ENCODE data around the gene THNSL1. TPM values are rescaled to one million over a fixed set of nuclear protein-coding genes. Genes with fewer than 3 reads are reported as not detected.
A peak's percentile ranks its signal among the peaks of the same experiment; 100 is the strongest.

Gene THNSL1
- total and polyA plus RNA-seq, 2 donors (not counting 1 experiment from before 2014, with no cell fraction given): 1.6 to 4.3 TPM

- Histone ChIP-seq H3K9ac (ENCODE audit: insufficient read depth, low read length) (no peak overlapping the region), H3K27me3 (ENCODE audit: control insufficient read depth, insufficient read depth, low read length) (no peaks in the 10 kb centered on the region), H2AFZ (ENCODE audit: low read length) (no peak overlapping the region), H3K4me1 (ENCODE audit: control insufficient read depth, extremely low read depth, insufficient read depth, low read length) (no peaks in the 10 kb centered on the region), H3K27ac (ENCODE audit: insufficient read depth, low read length) (no peak overlapping the region), H3K4me3 (replicated peaks in 1 of 4; ENCODE audit: control extremely low read depth in 1 of 4, insufficient read depth in 1 of 4, low read depth in 3 of 4, low read length in 4 of 4) (no peak overlapping the region), H3K79me2 (ENCODE audit: control insufficient read depth, insufficient read depth, low read length) (no peaks in the 10 kb centered on the region), H3K36me3 (ENCODE audit: control insufficient read depth, insufficient read depth, low read length) (no peaks in the 10 kb centered on the region), H3K4me2 (ENCODE audit: extremely low read depth, insufficient read depth, low read length) (no peak overlapping the region), H4K20me1 (ENCODE audit: control insufficient read depth, extremely low read depth, insufficient read depth, low read length) (no peaks in the 10 kb centered on the region), H3K9me3 (ENCODE audit: control insufficient read depth, insufficient read depth, low read depth, low read length) (no peaks in the 10 kb centered on the region)
- DNase-seq (ENCODE audit: low read depth in 2 of 2): no peak
- TF ChIP-seq EZH2 (IDR thresholded peaks at IDR 0.05; ENCODE audit: low read length, missing control alignments): no peak
- TF ChIP-seq CTCF (conservative IDR thresholded peaks at IDR 0.05 in 1 of 2, IDR thresholded peaks at IDR 0.05 in 1 of 2; ENCODE audit: low read depth in 1 of 2, low read length in 2 of 2): no peak
These were observed 1.8 kb upstream of the THNSL1 start for GRCh38 chr10:25014579-25014978.

DNA sequence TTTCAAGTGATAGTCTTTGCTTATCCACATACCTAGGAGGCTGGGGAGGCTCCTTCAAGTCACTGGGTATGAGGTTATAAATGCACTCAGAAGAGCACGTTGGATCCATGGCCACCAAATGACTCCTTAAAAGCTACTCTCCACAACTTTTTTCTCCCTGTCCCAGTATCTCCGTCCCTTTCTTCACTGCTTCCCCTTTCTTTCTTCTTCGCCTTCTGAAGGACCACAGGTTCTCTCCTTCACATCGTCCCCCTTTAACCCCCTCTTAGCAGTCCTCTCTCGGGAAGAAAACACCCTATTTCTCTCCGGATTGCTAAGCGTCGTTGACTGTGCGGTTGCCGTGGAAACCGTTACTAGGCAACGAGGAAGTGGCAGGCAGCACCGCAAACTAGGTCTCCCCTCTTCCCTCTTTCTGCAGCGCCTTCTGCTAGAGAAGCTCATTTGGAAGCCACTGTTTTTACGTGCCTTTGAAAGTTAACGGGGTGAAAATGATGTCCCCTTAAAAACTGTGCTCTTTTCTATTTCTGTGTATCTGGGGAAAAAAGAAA lies 510 bp upstream of the THNSL1 start, which contains the start of gene ENKUR:
ENKUR (minus strand) TSS at position 331 of the 548 bp plus-strand sequence; CDS start at position 109, 222 bp downstream.
- DNase-seq (ENCODE audit: low read depth in 2 of 2): peak; percentile 93 to 94
- H4K20me1 ChIP-seq (ENCODE audit: control insufficient read depth, extremely low read depth, insufficient read depth, low read length): no peaks in the 10 kb centered on the region
- H3K9ac ChIP-seq (ENCODE audit: insufficient read depth, low read length): peak within 1 kb of the TSS; percentile 70
- H3K36me3 ChIP-seq (ENCODE audit: control insufficient read depth, insufficient read depth, low read length): no peaks in the 10 kb centered on the region
- TF ChIP-seq CTCF (conservative IDR thresholded peaks at IDR 0.05 in 1 of 2, IDR thresholded peaks at IDR 0.05 in 1 of 2; ENCODE audit: low read depth in 1 of 2, low read length in 2 of 2): no peak
- no peak for TF ChIP-seq EZH2 (IDR thresholded peaks at IDR 0.05; ENCODE audit: low read length, missing control alignments)
- no peaks in the 10 kb centered on the region for H3K79me2 ChIP-seq (ENCODE audit: control insufficient read depth, insufficient read depth, low read length)
- H3K9me3 ChIP-seq (ENCODE audit: control insufficient read depth, insufficient read depth, low read depth, low read length): no peaks in the 10 kb centered on the region
- peak within 1 kb of the TSS; percentile 98 for H2AFZ ChIP-seq (ENCODE audit: low read length)
- peak within 1 kb of the TSS; percentile 95 for H3K4me2 ChIP-seq (ENCODE audit: extremely low read depth, insufficient read depth, low read length)
- H3K4me3 ChIP-seq (replicated peaks in 1 of 4; ENCODE audit: control extremely low read depth in 1 of 4, insufficient read depth in 1 of 4, low read depth in 3 of 4, low read length in 4 of 4): peak within 1 kb of the TSS; percentile 61 to 80 (median 74)
- no peaks in the 10 kb centered on the region for H3K27me3 ChIP-seq (ENCODE audit: control insufficient read depth, insufficient read depth, low read length)
- H3K4me1 ChIP-seq (ENCODE audit: control insufficient read depth, extremely low read depth, insufficient read depth, low read length): no peaks in the 10 kb centered on the region
- H3K27ac ChIP-seq (ENCODE audit: insufficient read depth, low read length): peak within 1 kb of the TSS; percentile 82

- peak overlapping the region; percentile 98 for H2AFZ ChIP-seq (ENCODE audit: low read length)
- peak overlapping the region; percentile 95 for H3K4me2 ChIP-seq (ENCODE audit: extremely low read depth, insufficient read depth, low read length)
- peak overlapping the region; percentile 61 to 80 (median 74) for H3K4me3 ChIP-seq (replicated peaks in 1 of 4; ENCODE audit: control extremely low read depth in 1 of 4, insufficient read depth in 1 of 4, low read depth in 3 of 4, low read length in 4 of 4)
- no peaks in the 10 kb centered on the region for H3K4me1 ChIP-seq (ENCODE audit: control insufficient read depth, extremely low read depth, insufficient read depth, low read length)
- no peaks in the 10 kb centered on the region for H3K36me3 ChIP-seq (ENCODE audit: control insufficient read depth, insufficient read depth, low read length)
- no peaks in the 10 kb centered on the region for H3K27me3 ChIP-seq (ENCODE audit: control insufficient read depth, insufficient read depth, low read length)
- H3K27ac ChIP-seq (ENCODE audit: insufficient read depth, low read length): peak overlapping the region; percentile 82
- no peak for TF ChIP-seq EZH2 (IDR thresholded peaks at IDR 0.05; ENCODE audit: low read length, missing control alignments)
- no peak for TF ChIP-seq CTCF (conservative IDR thresholded peaks at IDR 0.05 in 1 of 2, IDR thresholded peaks at IDR 0.05 in 1 of 2; ENCODE audit: low read depth in 1 of 2, low read length in 2 of 2)
- no peaks in the 10 kb centered on the region for H3K9me3 ChIP-seq (ENCODE audit: control insufficient read depth, insufficient read depth, low read depth, low read length)
- peak overlapping the region; percentile 70 for H3K9ac ChIP-seq (ENCODE audit: insufficient read depth, low read length)
- no peaks in the 10 kb centered on the region for H3K79me2 ChIP-seq (ENCODE audit: control insufficient read depth, insufficient read depth, low read length)
- peak in 1 of 2 donors; percentile 29 for DNase-seq (ENCODE audit: low read depth in 2 of 2)
- no peaks in the 10 kb centered on the region for H4K20me1 ChIP-seq (ENCODE audit: control insufficient read depth, extremely low read depth, insufficient read depth, low read length)
These were observed 760 bp downstream of the THNSL1 start for GRCh38 chr10:25017154-25017590.
